ENCODE data around the gene ST3GAL3. TPM values are rescaled to one million over a fixed set of nuclear protein-coding genes. Genes with fewer than 3 reads are reported as not detected.
A peak's percentile ranks its signal among the peaks of the same experiment; 100 is the strongest.

Gene ST3GAL3
- total RNA-seq, 1 experiment from 2014 or later: 26.0 TPM

GRCh38 chr1:43853161-43853921 lies 146.0 kb downstream of the ST3GAL3 start:
- Histone ChIP-seq H3K27me3 (ENCODE audit: control insufficient read depth, insufficient read depth, low read length) (no peaks in the 10 kb centered on the region), H3K4me1 (ENCODE audit: control insufficient read depth, insufficient read depth, low read length) (peaks cover 19% of the 10 kb centered on the region), H3K4me3 (ENCODE audit: low read depth in 2 of 2, low read length in 2 of 2) (no peak overlapping the region), H3K36me3 (ENCODE audit: control insufficient read depth, insufficient read depth, low read length) (no peaks in the 10 kb centered on the region), H3K27ac (ENCODE audit: low read length) (peak overlapping the region; percentile 15; the same call in 1 of the 2 replicates), H3K9me3 (ENCODE audit: control insufficient read depth, insufficient read depth, low read depth, low read length) (no peaks in the 10 kb centered on the region)
- ChIA-PET POLR2A (no interaction called here), CTCF (interaction anchor here (1.5 kb wide), 1 partner anchor 81 kb away, joined by 5 read pairs; no protein-coding TSS in a partner anchor)
- intact Hi-C loops (cut with micrococcal nuclease; ENCODE audit: unreplicated experiment): no loop called here
- no TSS peak for BruUV-seq (replicated peaks)
- no peak for TF ChIP-seq POLR2AphosphoS5 (IDR thresholded peaks at IDR 0.05; ENCODE audit: low read depth, low read length)
- TF ChIP-seq REST (IDR thresholded peaks at IDR 0.05; ENCODE audit: insufficient read depth in 1 of 2, low read depth in 2 of 2, low read length in 1 of 2): no peak
- no peak for TF ChIP-seq SIN3A (IDR thresholded peaks at IDR 0.05; ENCODE audit: borderline replicate concordance, insufficient read depth, low read depth, low read length)
- TF ChIP-seq TCF7L2 (IDR thresholded peaks at IDR 0.05; ENCODE audit: low read depth, low read length): no peak
- no peak for TF ChIP-seq CTCF (IDR thresholded peaks at IDR 0.05)
- in situ Hi-C loops (cut with HindIII; ENCODE audit: low pct_unique_long_range_greater_than_20kb, low sequenced_read_pairs): no loop called here
- DNase-seq (ENCODE audit: low read depth, low spot score): no peak
- peak; percentile 70; the same call in 1 of the 2 replicates for ATAC-seq

GRCh38 chr1:43854473-43854872 lies 147.1 kb downstream of the ST3GAL3 start:
- H3K9me3 ChIP-seq (ENCODE audit: control insufficient read depth, insufficient read depth, low read depth, low read length): no peaks in the 10 kb centered on the region
- POLR2A ChIA-PET: no interaction called here
- TF ChIP-seq REST (IDR thresholded peaks at IDR 0.05; ENCODE audit: insufficient read depth in 1 of 2, low read depth in 2 of 2, low read length in 1 of 2): peak; percentile 71 to 73; a peak in 3 of 4 replicates
- no peak for TF ChIP-seq POLR2AphosphoS5 (IDR thresholded peaks at IDR 0.05; ENCODE audit: low read depth, low read length)
- DNase-seq (ENCODE audit: low read depth, low spot score) (no peak), ATAC-seq (no peak)
- intact Hi-C loops (cut with micrococcal nuclease; ENCODE audit: unreplicated experiment) (no loop called here), in situ Hi-C loops (cut with HindIII; ENCODE audit: low pct_unique_long_range_greater_than_20kb, low sequenced_read_pairs) (no loop called here)
- H3K4me1 ChIP-seq (ENCODE audit: control insufficient read depth, insufficient read depth, low read length): peaks cover 16% of the 10 kb centered on the region
- CTCF ChIA-PET: interaction anchor here (1.5 kb wide), 1 partner anchor 80 kb away, joined by 5 read pairs; no protein-coding TSS in a partner anchor
- BruUV-seq (replicated peaks): no TSS peak
- H3K4me3 ChIP-seq (ENCODE audit: low read depth in 2 of 2, low read length in 2 of 2): no peak overlapping the region
- H3K27me3 ChIP-seq (ENCODE audit: control insufficient read depth, insufficient read depth, low read length): no peaks in the 10 kb centered on the region
- no peak overlapping the region for H3K27ac ChIP-seq (ENCODE audit: low read length)
- no peaks in the 10 kb centered on the region for H3K36me3 ChIP-seq (ENCODE audit: control insufficient read depth, insufficient read depth, low read length)
